HG03457 (cell line): ENCODE data around the gene GTF2H2C.
A peak's percentile ranks its signal among the peaks of the same experiment; 100 is the strongest.
"Not testable (repeated sequence)": the region's sequence is repeated elsewhere in the genome, so short reads cannot be mapped to it uniquely, and the experiment has no call there.

Source experiments
- ATAC-seq: cut with Tn5 transposase; IDR thresholded peaks from one replicate; pipeline ENCODE4 v1.9.1; 2021; ENCODE audit warnings: moderate number of reproducible peaks; ENCODE audit not compliant: unreplicated experiment

The GTF2H2C gene

DNA sequence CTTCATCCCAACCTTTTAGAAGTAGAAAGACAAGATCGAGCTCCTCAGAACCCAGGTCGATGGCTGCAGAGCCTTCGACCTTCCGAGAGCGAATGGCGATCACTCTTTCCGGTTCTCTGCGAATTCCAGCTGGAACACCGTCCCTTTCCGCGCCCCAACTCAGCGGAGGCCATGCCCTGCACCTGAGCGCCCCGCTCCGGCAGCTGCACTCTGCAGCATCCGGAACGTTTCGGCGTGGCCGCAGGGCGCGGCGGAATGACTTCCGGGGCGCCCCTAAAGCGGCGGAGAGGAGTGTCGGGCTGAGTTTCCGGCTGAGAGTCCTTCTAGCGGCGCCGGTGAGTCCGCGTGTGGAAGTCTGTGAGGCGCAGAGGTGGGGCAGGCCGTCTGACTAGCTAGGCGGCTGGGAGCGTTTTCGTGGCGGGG, at the start of gene GTF2H2C:
TSS of gene GTF2H2C (plus strand) at position 284 of the 423 bp plus-strand sequence. CDS start 4,942 bp downstream, outside the sequence.
- peak; percentile 95 for ATAC-seq

DNA sequence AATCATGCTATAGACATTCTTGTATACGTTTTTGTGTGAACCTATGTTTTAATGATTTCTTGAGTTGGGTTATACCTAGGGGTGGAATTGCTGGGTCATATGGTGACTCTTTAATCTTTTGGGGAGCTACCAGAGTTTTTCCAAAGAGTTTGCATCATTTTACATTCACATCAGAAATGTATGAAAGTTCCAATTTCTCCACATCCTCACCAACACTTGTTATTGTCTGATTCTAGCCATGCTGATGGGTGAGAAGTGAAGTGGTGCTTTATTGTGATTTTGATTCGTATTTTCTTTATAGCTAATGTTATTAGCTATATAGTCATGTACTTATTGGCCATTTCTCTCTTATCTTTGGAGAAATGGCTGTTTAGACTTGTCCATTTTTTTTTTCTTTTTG, 49.3 kb upstream of the GTF2H2C start:
- ATAC-seq: no peak

DNA sequence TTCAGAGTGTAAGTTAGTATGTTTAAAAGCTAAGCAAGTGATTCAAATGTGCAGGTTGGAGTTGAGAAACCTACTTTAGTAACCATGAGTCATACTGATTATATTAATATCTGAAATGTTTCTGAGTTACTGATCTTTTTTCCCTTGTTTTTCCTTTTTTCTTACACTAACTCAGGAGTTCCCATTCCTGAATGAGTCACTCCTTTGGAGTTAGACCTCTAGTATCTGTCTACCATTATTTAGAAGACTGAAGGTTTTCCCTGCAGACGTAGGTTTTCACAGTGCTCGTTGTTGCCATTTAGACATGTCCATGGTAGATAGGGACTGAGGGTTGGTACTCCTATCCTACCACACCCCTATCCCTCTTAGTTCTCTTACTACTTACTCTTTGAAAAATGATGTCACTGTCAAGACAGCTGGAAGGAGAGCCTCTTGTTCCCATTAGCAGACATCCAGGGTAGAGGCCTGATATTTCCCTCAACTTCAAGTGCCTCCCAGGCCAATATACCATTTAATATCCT, 47.2 kb upstream of the GTF2H2C start:
- no peak for ATAC-seq

DNA sequence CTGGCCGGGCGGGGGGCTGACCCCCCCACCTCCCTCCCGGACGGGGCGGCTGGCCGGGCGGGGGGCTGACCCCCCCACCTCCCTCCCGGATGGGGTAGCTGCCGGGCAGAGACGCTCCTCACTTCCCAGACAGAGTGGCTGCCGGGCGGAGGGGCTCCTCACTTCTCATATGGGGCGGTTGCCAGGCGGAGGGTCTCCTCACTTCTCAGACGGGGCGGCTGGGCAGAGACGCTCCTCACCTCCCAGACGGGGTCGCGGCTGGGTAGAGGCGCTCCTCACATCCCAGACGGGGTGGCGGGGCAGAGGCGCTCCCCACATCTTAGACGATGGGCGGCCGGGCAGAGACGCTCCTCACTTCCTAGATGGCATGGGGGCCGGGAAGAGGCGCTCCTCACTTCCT, 44.4 kb upstream of the GTF2H2C start:
- not testable (repeated sequence) for ATAC-seq

DNA sequence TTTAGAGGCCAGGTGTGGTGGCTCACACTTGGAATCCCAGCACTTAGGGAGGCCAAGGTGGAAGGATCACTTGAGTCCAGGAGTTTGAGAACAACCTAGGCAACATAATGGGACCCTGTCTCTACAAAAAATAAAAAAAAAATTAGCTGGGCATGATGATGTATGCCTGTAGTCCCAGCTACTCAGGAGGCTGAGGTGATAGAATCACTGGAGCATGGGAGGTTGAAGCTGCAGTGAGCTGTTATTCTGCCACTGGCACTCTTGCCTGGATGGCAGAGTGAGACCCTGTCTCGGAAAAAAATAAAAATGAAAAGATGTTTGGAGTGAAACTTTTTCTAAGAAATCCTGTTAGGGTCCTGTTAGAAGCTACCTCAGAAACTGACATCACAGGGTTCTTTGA, 43.2 kb upstream of the GTF2H2C start:
- no peak for ATAC-seq

DNA sequence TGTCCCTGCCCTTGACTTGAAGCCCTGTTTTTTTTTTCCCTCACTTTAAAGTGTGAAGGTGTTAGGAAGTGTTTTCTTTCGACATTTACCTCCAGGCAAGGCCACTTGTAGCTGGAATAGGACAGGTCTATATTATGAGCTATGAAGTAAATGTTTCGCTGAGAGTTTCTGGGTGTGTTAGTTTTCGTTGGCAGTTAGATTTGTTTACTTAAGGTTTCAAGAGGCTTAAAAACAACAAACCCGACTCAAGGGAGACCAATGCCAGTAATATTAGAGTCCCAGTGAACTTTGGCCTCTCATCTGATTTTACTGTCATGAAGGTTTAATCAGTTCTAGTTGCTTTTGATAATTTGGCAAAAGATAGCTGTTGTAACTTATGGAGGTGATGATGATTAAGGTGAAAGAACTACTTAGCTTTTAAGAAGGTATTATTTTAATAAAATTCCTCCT, 42.2 kb upstream of the GTF2H2C start:
- no peak for ATAC-seq

DNA sequence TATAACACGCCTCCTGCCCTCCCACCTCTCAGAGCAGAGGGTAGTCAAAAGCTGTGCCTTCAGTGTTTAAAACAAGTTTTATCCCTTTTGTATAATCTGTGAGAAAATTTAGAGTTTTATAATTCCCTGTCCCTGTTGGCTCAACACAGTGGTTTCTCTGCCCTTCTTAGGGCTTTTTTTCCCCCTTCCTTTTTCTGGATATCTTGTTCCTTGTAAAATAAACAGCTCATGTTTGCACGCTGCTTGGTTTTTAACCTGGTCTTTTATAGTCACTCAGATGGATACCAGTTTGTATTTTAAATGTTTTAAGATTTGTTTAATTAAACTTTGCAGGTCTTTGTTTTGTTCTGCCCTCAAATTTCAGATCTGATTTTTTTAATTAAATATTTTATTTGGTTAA, 40.7 kb upstream of the GTF2H2C start:
- ATAC-seq: no peak

DNA sequence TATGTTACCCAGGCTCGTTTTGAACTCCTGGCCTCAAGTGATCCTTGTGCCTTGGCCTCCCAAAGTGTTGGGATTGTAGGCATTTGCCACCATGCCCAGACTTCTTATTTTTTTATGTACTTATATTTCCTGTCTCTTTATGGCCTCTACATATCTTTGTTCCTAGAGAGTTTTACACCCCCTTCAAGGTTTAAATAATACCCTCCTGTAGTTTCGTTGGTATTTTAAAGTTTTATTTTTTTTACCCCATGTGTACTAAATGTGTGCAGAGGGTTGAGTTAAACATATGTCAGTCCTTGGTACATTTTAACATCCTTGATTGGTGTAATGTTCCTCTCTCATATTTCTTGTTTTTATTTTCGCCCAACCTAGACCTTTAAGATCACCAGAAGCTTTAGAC, 38.0 kb upstream of the GTF2H2C start:
- ATAC-seq: no peak

DNA sequence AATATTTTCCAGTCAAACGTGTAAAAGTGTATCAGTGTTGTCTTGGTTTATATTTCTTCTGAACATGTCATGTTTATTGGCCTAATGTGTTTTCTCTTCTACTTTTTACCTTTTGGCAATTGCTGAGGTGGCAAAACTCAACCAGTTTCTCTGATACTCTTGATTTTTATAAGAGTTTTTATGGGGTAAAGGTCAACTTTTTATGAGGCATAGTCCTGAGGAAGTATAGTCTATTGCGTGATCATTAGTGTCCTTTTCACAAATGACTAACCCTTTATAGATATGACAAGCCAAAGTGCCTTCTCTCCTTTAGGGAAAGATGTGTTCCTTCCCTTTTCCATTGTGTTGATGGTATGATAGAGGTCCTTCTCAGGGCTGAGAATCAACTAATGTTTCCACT, 34.5 kb upstream of the GTF2H2C start:
- no peak for ATAC-seq

DNA sequence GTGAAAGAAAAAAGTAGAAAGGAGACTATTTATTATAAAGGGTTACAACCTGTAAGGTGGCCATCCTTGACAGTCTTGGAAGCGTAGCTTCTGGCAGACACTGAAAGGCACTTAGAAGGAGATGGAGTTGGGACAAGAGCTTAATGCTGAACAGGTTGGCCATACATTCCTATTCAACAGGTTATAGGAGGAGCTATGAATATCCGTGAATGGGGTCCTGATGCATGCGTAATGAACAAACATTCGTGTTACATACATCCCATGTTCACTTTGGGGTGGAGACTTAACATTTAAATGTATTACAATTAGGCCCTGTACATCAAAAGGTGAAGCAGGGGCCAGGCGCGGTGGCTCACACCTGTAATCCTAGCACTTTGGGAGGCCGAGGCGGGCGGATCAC, 33.3 kb upstream of the GTF2H2C start:
- no peak for ATAC-seq

DNA sequence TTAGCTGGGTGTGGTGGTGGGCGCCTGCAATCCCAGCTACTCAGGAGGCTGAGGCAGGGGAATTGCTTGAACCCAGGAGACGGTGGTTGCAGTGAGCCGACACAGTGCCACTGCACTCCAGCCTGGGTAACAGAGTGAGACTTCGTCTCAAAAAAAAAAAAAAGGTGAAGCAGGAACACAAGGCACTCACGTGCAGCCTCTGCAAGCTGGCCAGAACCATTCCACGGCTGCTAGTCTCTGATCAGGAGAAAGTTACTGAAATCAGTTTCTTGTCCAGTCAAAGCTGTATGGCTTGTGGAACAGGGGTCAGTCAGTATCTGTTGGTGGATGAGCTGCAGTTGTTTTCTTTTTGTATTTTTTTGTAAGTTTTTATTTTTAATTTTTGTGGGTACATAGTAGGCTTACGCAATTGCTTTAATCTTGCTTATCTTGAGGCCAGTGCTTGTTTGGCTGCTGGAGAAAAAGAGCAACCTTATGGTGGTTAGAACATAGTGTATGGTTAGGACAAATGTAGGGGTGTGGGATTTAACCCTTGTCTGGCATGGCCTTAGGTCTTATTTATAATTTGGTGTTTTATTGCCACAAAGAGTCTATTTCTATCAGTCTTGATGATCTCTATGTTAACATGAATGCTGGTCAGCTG, 32.7 kb upstream of the GTF2H2C start:
- ATAC-seq: no peak

DNA sequence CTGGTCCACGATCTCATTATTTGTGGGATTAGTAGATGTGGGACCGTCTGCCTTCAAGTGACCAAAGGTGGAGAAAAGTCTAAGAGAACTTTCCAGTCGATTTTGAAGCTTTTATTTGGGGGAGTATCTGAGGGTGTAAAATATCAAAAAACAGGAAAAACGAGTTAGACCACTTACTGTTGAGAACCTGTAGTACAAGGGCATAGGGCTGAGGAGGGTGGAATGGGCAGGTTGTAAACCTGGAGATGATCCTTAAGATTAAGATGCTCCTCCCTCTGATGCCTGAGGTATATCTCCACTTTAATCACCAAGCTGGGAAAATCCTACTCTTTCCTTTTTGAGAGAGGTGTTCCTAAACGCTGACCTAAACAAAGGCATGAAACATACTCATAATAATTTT, 32.0 kb upstream of the GTF2H2C start:
- ATAC-seq: no peak

DNA sequence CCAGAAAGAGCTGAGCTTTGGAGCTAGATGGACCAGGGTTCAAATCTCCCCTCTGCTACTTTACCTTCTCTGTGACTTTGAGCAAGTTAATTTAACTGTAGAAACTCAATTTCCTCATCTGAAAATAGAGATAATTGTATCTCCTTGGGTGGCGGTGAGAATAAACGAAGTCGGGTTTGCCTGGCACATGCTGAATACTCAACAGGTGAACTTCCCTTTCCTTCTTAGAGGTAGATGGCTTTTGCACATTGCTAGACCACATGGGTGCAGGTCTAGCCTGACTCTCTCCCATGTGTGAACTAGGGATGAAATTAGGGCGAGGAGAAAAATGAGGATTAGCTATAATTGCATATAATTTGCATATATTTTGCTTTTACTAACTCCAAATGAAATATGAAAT, 31.4 kb upstream of the GTF2H2C start:
- no peak for ATAC-seq

DNA sequence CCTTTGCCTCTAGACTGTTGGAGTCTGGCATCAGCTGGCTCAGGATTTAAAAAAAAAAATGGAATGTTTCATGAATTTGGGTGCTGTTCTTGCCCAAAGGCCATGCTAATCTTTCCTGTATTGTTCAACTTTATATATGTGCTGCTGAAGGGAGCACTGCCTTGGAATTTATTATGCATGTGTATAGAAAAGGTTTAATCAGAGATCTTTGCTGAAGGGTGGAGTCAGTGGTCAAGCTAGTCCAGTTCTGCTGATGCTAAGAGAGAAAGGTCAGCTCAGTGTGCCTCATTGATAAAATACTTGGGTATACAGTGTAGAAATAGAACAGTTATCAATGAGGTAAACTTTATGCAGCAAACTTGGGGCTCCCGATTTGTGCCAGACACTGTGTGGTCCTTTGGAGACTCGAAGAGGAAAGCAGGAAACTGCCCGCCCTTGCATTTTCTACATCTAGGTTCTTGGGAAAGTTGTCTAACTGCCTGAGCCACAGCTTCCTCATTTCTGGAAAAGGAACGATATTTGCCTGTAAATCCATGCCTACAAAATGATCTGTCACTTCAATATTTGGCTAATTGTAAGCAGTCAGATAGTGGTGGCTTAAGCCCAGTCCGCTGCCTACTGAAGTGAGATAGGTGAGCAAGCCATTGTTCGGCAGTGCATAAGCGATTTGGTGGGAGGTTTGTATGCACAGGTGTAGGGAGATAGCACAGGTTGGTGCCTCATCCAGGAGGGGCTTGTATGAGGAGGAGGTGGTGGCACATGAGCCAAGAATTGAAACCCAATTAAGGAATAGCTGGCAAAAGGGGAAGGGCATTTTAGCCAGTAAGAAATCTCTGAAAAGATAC, 29.2 kb upstream of the GTF2H2C start:
- ATAC-seq: no peak

DNA sequence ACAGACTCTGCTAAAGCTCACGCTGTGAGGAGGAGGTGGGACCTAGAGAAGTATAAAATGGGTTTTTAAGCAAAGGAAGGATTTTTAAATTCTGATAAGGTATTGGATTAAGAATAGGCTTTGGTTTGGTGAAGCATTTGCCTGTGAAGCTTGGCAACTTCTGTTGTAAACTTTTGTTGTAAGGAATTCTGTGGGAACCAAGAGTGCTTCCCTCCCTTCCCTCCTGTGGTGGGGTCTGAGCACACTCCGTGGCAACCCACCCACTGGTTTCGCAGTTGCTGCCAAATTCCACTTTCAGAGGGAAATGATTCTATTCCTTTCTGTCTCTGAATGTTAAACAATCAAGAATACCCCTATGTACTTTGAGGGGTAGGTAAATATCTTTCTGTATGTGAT, 28.6 kb upstream of the GTF2H2C start:
- ATAC-seq: no peak

DNA sequence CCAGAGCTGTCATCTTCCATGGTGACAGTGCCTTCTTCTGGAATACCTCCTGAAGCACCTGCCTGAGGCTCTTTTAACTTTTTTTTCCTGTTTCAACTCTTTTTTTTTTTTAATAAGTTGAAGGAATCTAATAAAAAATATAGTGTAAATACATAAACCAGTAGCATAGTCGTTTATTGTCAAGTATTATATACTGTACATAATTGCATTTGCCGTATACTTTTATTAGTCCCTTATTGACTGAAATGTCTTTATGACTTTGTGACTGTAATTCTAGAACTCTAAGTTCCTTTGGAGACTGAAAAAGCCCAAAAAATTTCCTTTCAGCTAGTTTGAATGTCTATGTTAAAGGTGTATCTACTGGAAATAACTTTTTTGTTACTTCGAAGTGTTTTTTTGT, 22.1 kb upstream of the GTF2H2C start:
- not testable (repeated sequence) for ATAC-seq

DNA sequence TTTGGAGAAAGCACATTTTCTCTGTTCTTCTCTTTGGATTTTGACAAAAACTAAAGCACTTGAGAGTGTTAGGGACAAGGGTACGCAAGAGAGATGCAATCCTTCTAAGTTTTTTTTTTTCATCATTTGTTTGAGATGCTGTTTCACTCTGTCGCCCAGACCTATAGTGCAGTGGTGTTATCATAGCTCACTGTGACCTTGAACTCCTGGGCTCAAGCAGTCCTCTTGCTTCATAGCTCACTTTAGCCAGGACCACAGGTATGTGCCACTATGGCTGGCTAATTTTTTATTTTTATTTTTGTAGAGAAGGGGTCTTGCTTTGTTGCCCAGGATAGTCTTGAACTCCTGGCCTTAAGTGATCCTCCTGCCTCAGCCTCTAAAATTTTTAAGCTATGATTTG, 21.3 kb upstream of the GTF2H2C start:
- not testable (repeated sequence) for ATAC-seq

DNA sequence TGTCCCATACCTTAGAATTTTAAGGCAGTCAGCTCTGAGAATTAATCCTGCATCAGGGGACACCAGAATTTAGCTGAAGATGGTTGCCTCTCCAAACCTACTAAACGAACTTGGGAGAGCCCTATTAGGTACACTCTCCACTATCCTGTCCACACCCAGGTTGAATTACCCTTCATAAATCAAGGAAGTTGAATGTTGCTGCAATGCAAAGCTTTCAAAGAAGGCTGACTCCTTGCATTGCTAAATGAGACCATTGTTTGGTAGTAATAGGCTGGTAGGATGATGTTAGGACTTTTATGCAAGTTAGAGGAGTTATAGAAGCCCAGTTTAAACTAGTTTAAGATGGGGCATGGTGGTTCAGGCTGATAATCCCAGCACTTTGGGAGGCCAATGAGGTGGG, 18.6 kb upstream of the GTF2H2C start:
- ATAC-seq: not testable (repeated sequence)

DNA sequence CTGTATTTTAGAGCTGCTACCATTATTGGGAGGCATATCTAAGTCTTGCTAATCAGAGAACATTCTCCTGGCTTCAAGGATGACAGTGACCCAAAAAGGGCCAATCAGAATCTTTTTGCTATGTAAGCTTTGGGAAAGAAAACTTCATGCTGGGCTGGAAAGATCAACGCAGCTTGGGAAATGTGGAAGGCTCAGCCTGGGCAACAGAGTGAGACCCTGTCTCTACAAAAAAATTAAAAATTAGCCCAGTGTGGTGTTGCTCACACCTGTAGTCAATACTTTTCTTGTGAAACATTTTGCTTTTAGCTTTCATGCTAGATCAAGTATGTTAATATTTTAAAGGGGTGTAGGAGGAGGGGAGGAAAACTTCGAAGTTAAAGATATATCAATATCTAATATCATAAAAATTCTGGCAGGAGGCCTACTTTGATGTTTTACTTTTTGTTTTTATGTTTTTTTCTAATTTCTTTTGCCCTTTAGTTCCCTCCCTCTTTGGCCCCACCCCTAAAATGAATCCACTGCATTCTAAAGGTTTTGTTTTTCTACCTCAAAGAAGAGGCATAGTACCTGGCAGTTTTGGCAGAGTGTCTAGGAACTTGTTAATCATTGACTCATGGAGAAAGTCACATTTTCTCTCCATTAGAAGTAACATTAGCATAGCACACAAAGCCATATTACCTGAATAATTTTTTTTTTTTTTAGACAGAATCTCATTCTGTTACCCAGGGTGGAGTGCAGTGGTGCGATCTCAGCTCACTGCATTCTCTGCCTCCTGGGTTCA, 17.0 kb upstream of the GTF2H2C start:
- ATAC-seq: not testable (repeated sequence)

DNA sequence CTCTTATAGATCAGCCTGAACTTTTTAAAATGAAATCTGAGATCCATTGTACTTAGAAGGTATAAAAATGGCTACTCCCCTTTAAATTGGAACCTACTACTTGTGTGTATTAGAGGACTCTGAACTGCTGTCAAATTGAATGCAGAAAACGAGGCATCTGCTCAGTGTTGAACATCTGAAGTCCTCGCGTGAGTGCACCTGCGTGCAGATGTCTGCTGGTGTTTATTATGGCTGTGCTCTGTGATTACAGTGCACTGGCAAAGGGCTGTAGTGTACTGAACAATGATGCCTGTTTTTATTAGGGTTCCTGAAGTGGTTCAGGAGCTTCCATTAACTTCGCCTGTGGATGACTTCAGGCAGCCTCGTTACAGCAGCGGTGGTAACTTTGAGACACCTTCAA, 15.4 kb upstream of the GTF2H2C start:
- not testable (repeated sequence) for ATAC-seq
